HFF-Myc (cell line): ENCODE results near the gene RAB8B.
"Not testable (repeated sequence)": the region's sequence is repeated elsewhere in the genome, so short reads cannot be mapped to it uniquely, and the experiment has no call there.

ENCODE experiments used
- DNase-seq: peaks from one replicate; pipeline ENCODE4 v3.0.0-alpha.2; 2011; ENCODE audit warnings: low read depth; ENCODE audit errors: extremely low read depth
- H3K4me3 ChIP-seq: replicated peaks from 2 replicates; pipeline ENCODE4 v1.5.1; 2011; ENCODE audit warnings: low read depth, mild to moderate bottlenecking, control low read depth, low read length
- CTCF ChIP-seq: IDR thresholded peaks from 2 replicates; pipeline ENCODE4 v1.5.1; 2012; ENCODE audit warnings: mild to moderate bottlenecking, low read depth, low read length, control low read depth; ENCODE audit errors: missing control alignments

Gene RAB8B

GRCh38 chr15:63202861-63203260 is 13.5 kb downstream of the RAB8B start:
- no peak overlapping the region for H3K4me3 ChIP-seq
- no peak for DNase-seq
- no peak for TF ChIP-seq CTCF

GRCh38 chr15:63203451-63204090 is 14.2 kb downstream of the RAB8B start:
- no peak for TF ChIP-seq CTCF
- H3K4me3 ChIP-seq = no peak overlapping the region
- DNase-seq = no peak

GRCh38 chr15:63206079-63206478 is 16.7 kb downstream of the RAB8B start:
- no peak for DNase-seq
- no peak for TF ChIP-seq CTCF
- H3K4me3 ChIP-seq = no peak overlapping the region

GRCh38 chr15:63208824-63209223 is 19.4 kb downstream of the RAB8B start:
- H3K4me3 ChIP-seq, DNase-seq: not testable (repeated sequence)

GRCh38 chr15:63210151-63211091 is 21.0 kb downstream of the RAB8B start:
- no peak overlapping the region for H3K4me3 ChIP-seq
- no peak for TF ChIP-seq CTCF
- DNase-seq = no peak

GRCh38 chr15:63211092-63211490 is 21.7 kb downstream of the RAB8B start:
- no peak overlapping the region for H3K4me3 ChIP-seq
- DNase-seq = no peak
- TF ChIP-seq CTCF = no peak

- no peak overlapping the region for H3K4me3 ChIP-seq
- TF ChIP-seq CTCF = no peak
Measured at GRCh38 chr15:63211549-63211948, 22.1 kb downstream of the RAB8B start.

More at GRCh38 chr15:63211549-63211948, 22.1 kb downstream of the RAB8B start:
- no peak for DNase-seq
